Measurements from ENCODE around the gene FBXL2.

FBXL2 gene

DNA sequence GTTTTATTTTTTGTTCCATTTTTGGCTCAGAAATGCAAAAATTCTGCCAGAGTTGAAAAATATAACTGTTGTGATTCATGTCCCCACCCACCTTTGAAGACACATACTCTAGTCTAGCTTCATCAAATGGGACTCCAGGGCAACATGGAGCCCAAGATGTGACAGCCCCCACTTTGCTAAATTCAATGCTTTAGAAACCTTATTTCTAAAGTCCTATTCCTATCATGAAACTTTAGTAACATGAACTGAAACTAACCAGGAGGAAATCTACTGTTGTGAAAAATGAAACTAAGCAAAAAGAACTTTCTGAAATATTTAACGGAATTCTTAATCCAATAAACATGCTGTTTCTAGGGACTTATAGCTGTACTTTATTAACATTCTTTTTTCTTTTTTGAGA lies 142.7 kb downstream of the FBXL2 start:
- Histone ChIP-seq H3K79me2 (ENCODE audit: insufficient read depth, low read length) (peaks cover 17% of the 10 kb centered on the region), H3K36me3 (ENCODE audit: insufficient read depth, low read length) (peaks cover 88% of the 10 kb centered on the region), H4K20me1 (ENCODE audit: insufficient read depth, low read length) (no peaks in the 10 kb centered on the region), H3K9me3 (ENCODE audit: low read length) (no peaks in the 10 kb centered on the region), H3K9me2 (ENCODE audit: low read depth, low read length) (no peaks in the 10 kb centered on the region), H3K4me3 (ENCODE audit: low read depth, low read length, poor library complexity, severe bottlenecking) (no peak overlapping the region), H2AFZ (ENCODE audit: low read length) (no peak overlapping the region), H3F3A (ENCODE audit: insufficient read depth, low read length) (no peaks in the 10 kb centered on the region), H3K27ac (ENCODE audit: low read depth, low read length, poor library complexity, severe bottlenecking) (no peak overlapping the region), H3K4me1 (ENCODE audit: insufficient read depth, low read length, severe bottlenecking) (no peaks in the 10 kb centered on the region), H3K27me3 (ENCODE audit: insufficient read depth, low read length) (no peaks in the 10 kb centered on the region), H3K9ac (ENCODE audit: low read length) (no peak overlapping the region), H3K4me2 (ENCODE audit: low read length) (no peak overlapping the region)
- TF ChIP-seq, protein P1, sequence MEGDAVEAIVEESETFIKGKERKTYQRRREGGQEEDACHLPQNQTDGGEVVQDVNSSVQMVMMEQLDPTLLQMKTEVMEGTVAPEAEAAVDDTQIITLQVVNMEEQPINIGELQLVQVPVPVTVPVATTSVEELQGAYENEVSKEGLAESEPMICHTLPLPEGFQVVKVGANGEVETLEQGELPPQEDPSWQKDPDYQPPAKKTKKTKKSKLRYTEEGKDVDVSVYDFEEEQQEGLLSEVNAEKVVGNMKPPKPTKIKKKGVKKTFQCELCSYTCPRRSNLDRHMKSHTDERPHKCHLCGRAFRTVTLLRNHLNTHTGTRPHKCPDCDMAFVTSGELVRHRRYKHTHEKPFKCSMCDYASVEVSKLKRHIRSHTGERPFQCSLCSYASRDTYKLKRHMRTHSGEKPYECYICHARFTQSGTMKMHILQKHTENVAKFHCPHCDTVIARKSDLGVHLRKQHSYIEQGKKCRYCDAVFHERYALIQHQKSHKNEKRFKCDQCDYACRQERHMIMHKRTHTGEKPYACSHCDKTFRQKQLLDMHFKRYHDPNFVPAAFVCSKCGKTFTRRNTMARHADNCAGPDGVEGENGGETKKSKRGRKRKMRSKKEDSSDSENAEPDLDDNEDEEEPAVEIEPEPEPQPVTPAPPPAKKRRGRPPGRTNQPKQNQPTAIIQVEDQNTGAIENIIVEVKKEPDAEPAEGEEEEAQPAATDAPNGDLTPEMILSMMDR (IDR thresholded peaks at IDR 0.05; ENCODE audit: low read length), result no peak
- TF ChIP-seq EZH2 (IDR thresholded peaks at IDR 0.05; ENCODE audit: borderline replicate concordance, low read length), result no peak

- Histone ChIP-seq H3K36me3 (ENCODE audit: insufficient read depth, low read length) (peaks cover 86% of the 10 kb centered on the region), H4K20me1 (ENCODE audit: insufficient read depth, low read length) (no peaks in the 10 kb centered on the region), H3K9ac (ENCODE audit: low read length) (no peak overlapping the region), H3K4me2 (ENCODE audit: low read length) (no peak overlapping the region), H3K27ac (ENCODE audit: low read depth, low read length, poor library complexity, severe bottlenecking) (no peak overlapping the region), H3K27me3 (ENCODE audit: insufficient read depth, low read length) (no peaks in the 10 kb centered on the region), H3K4me3 (ENCODE audit: low read depth, low read length, poor library complexity, severe bottlenecking) (no peak overlapping the region), H3K9me2 (ENCODE audit: low read depth, low read length) (no peaks in the 10 kb centered on the region), H3F3A (ENCODE audit: insufficient read depth, low read length) (no peaks in the 10 kb centered on the region), H2AFZ (ENCODE audit: low read length) (no peak overlapping the region), H3K79me2 (ENCODE audit: insufficient read depth, low read length) (peaks cover 26% of the 10 kb centered on the region), H3K9me3 (ENCODE audit: low read length) (no peaks in the 10 kb centered on the region), H3K4me1 (ENCODE audit: insufficient read depth, low read length, severe bottlenecking) (no peaks in the 10 kb centered on the region)
- TF ChIP-seq, protein P1 (IDR thresholded peaks at IDR 0.05; ENCODE audit: low read length), result no peak
- no peak for TF ChIP-seq EZH2 (IDR thresholded peaks at IDR 0.05; ENCODE audit: borderline replicate concordance, low read length)
Measured at GRCh38 chr3:33420966-33421365, 143.7 kb downstream of the FBXL2 start.

DNA sequence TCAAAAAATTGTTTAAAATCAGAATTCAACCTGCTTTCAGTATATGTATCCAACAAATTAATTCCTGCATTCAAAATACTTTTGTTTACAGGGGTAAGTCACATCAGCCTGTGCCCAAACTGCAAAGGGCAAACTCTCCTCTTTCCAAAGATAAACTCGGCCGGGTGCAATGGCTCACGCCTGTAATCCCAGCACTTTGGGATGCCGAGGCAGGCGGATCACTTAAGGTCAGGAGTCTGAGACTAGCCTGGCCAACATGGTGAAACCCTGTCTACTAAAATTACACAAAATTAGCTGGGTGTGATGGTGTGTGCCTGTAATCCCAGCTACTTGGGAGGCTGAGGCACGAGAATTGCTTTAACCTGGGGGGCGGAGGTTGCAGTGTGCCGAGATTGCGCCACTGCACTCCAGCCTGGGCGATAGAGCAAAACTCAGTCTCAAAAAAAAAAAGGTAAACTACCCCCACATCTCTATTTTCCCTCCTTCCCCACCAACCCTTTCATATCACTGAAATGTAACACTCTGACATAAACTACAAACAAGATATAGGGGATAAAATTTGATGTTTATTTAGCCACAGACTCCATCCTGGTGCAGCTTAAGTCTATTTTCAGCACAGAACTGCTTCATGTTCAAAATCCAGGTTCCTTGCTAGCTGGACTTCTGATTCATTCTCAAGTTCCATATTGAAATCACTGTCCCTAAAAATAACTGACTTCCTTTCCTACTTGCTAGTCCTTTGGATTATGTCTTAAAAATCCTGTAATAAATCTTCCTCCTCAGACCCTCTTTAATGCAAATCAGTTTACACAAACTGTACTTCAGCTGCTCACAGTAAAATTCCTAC lies 147.6 kb downstream of the FBXL2 start:
- Histone ChIP-seq H3K79me2 (ENCODE audit: insufficient read depth, low read length) (peaks cover 61% of the 10 kb centered on the region), H3K27ac (ENCODE audit: low read depth, low read length, poor library complexity, severe bottlenecking) (no peak overlapping the region), H3K9me3 (ENCODE audit: low read length) (no peaks in the 10 kb centered on the region), H3K4me2 (ENCODE audit: low read length) (no peak overlapping the region), H2AFZ (ENCODE audit: low read length) (no peak overlapping the region), H3K36me3 (ENCODE audit: insufficient read depth, low read length) (peaks cover 54% of the 10 kb centered on the region), H3K9ac (ENCODE audit: low read length) (no peak overlapping the region), H3K4me1 (ENCODE audit: insufficient read depth, low read length, severe bottlenecking) (peaks cover 14% of the 10 kb centered on the region), H3F3A (ENCODE audit: insufficient read depth, low read length) (no peaks in the 10 kb centered on the region), H3K9me2 (ENCODE audit: low read depth, low read length) (no peaks in the 10 kb centered on the region), H3K27me3 (ENCODE audit: insufficient read depth, low read length) (no peaks in the 10 kb centered on the region), H3K4me3 (ENCODE audit: low read depth, low read length, poor library complexity, severe bottlenecking) (no peak overlapping the region), H4K20me1 (ENCODE audit: insufficient read depth, low read length) (no peaks in the 10 kb centered on the region)
- TF ChIP-seq, protein P1 (IDR thresholded peaks at IDR 0.05; ENCODE audit: low read length), result no peak
- TF ChIP-seq EZH2 (IDR thresholded peaks at IDR 0.05; ENCODE audit: borderline replicate concordance, low read length), result no peak
